Hepatocyte (in vitro differentiated cells): Measurements from ENCODE around the gene MAGOHB. TPM values are rescaled to one million over a fixed set of nuclear protein-coding genes. Genes with fewer than 3 reads are reported as not detected.
A peak's percentile ranks its signal among the peaks of the same experiment; 100 is the strongest.
"Not testable (repeated sequence)": the region's sequence is repeated elsewhere in the genome, so short reads cannot be mapped to it uniquely, and the experiment has no call there.

ENCODE experiments used
- DNase-seq: peaks from one replicate; pipeline ENCODE4 v3.0.0-alpha.2; 2016; ENCODE audit warnings: low spot score
- H2AFZ ChIP-seq: fragments of 200-600 bp; sonication (generic); 2 replicates; pipeline ENCODE4 v1.6.0; 2016; ENCODE audit warnings: antibody characterized with exemption, mild to moderate bottlenecking
- H3K27ac ChIP-seq: fragments of 200-600 bp; sonication (generic); 2 replicates; pipeline ENCODE4 v1.5.1; 2016; ENCODE audit warnings: mild to moderate bottlenecking
- H3K27me3 ChIP-seq: fragments of 200-600 bp; sonication (generic); 2 replicates; pipeline ENCODE4 v1.6.1; 2016
- H3K36me3 ChIP-seq: fragments of 200-600 bp; sonication (generic); replicated peaks from 2 replicates; pipeline ENCODE4 v1.5.1; 2016; ENCODE audit warnings: low read depth; ENCODE audit not compliant: insufficient read depth
- H3K4me1 ChIP-seq: fragments of 200-600 bp; sonication (generic); 2 replicates; pipeline ENCODE4 v1.5.1; 2016; ENCODE audit warnings: mild to moderate bottlenecking, moderate library complexity; ENCODE audit not compliant: insufficient read depth
- H3K4me2 ChIP-seq: fragments of 200-600 bp; sonication (generic); 2 replicates; pipeline ENCODE4 v1.6.0; 2016
- H3K4me3 ChIP-seq: fragments of 200-600 bp; sonication (generic); 2 replicates; pipeline ENCODE4 v1.5.1; 2016; ENCODE audit warnings: mild to moderate bottlenecking
- H3K79me2 ChIP-seq: fragments of 200-600 bp; sonication (generic); 2 replicates; pipeline ENCODE4 v1.6.0; 2017; ENCODE audit warnings: mild to moderate bottlenecking
- H3K9me2 ChIP-seq: fragments of 200-600 bp; sonication (generic); replicated peaks from 2 replicates; pipeline ENCODE4 v1.6.0; 2017; ENCODE audit warnings: mild to moderate bottlenecking; ENCODE audit not compliant: insufficient read depth
- H3K9me3 ChIP-seq: fragments of 200-600 bp; sonication (generic); 2 replicates; pipeline ENCODE4 v1.5.1; 2016; ENCODE audit warnings: low read depth, mild to moderate bottlenecking
- H4K20me1 ChIP-seq: fragments of 200-600 bp; sonication (generic); 2 replicates; pipeline ENCODE4 v1.6.0; 2016; ENCODE audit warnings: mild to moderate bottlenecking; ENCODE audit not compliant: insufficient read depth, poor library complexity, severe bottlenecking
- CTCF ChIP-seq: fragments of 200-600 bp; sonication (generic); IDR thresholded peaks from 2 replicates; pipeline ENCODE4 v1.5.1; 2016; ENCODE audit warnings: antibody characterized with exemption, mild to moderate bottlenecking; ENCODE audit not compliant: poor library complexity
- EZH2 ChIP-seq: fragments of 200-600 bp; sonication (generic); IDR thresholded peaks from 2 replicates; pipeline ENCODE4 v1.6.1; 2016; ENCODE audit warnings: antibody characterized with exemption, mild to moderate bottlenecking, borderline replicate concordance
- EZH2phosphoT487 ChIP-seq: fragments of 200-600 bp; sonication (generic); IDR thresholded peaks from one replicate; pipeline ENCODE4 v1.6.1; 2018; ENCODE audit warnings: antibody characterized with exemption, mild to moderate bottlenecking, low read depth, moderate library complexity; ENCODE audit not compliant: unreplicated experiment, severe bottlenecking
- WGBS: methylation state at CpG from one replicate; pipeline ENCODE4 v1.1.6; 2016; ENCODE audit warnings: low lambda C conversion rate; ENCODE audit errors: missing lambda C conversion rate; 5-methylcytosine and 5-hydroxymethylcytosine counted together
- polyA plus RNA-seq: library from polyadenylated mRNA; unstranded; fragments of >200 nt; fragmentation: Nextera tagmentation; extraction: Ambion mirVana; gene quantifications from 2 replicates; pipeline ENCODE4 v1.2.1, GENCODE V29; 2016
- total RNA-seq: library from RNA; depleted of rRNA; stranded (reverse); fragments of >200 nt; gene quantifications from 2 replicates; pipeline ENCODE4 v1.2.3, GENCODE V29; 2014

Gene MAGOHB
- total RNA-seq, result 21.4 and 23.9 TPM in 2 replicates
- polyA plus RNA-seq, result 39.4 and 40.2 TPM in 2 replicates

DNA sequence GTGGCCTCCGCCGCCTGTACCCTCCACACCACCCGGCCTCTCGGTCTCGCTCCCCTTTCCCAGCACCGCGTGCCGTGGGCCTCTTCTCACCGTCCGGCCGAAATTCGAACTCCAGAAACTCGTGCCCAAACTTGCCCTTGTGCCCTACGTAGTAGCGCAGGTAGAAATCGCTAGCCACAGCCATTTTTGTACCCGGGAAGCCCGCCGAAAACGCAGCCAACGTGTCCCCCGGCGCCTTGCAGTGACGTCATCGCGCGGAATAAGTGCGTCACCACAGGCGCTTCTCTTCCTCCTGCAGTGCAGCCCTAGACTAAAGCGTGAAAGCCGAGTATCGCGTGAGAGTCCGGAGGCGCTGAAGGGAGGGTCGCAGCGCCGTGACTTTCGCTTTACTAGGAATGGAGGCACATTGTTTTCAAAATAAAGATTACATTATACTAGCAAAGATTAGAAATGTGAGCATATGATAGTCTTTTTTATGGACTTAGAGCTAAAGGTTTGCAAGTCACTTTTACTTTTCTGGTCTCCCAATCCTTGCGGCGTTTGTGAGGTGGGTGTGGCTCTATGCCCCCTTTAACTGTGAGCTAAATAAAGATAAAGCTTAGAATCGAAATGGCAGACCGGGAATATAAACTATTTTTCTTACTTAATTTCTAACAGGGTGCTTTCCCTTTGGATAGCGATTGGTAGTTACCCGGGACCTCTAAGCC, at the start of gene MAGOHB:
MAGOHB (minus strand) TSS at position 261 of the 707 bp plus-strand sequence; CDS start at position 184, 77 bp downstream.
- H3K9me2 ChIP-seq, result no peaks in the 10 kb centered on the region
- peak; percentile 97 for DNase-seq
- peak within 1 kb of the TSS; percentile 89 for H3K27ac ChIP-seq
- peak within 1 kb of the TSS; percentile 55 for H3K4me3 ChIP-seq
- TF ChIP-seq CTCF (no peak), EZH2 (no peak), EZH2phosphoT487 (no peak)
- H4K20me1 ChIP-seq, result no peaks in the 10 kb centered on the region
- H2AFZ ChIP-seq, result peak within 1 kb of the TSS; percentile 70
- no peaks in the 10 kb centered on the region for H3K4me1 ChIP-seq
- H3K9me3 ChIP-seq, result no peaks in the 10 kb centered on the region
- under 1% methylated on average over 45 of the region's 45 CpGs for WGBS
- no peaks in the 10 kb centered on the region for H3K36me3 ChIP-seq
- peaks cover 21% of the 10 kb centered on the region for H3K79me2 ChIP-seq
- H3K27me3 ChIP-seq, result no peaks in the 10 kb centered on the region
- peak within 1 kb of the TSS; percentile 81 for H3K4me2 ChIP-seq

- no peaks in the 10 kb centered on the region for H3K79me2 ChIP-seq
- no peaks in the 10 kb centered on the region for H3K9me3 ChIP-seq
- no peak overlapping the region for H3K27ac ChIP-seq
- no peaks in the 10 kb centered on the region for H3K9me2 ChIP-seq
- no peak for TF ChIP-seq EZH2
- TF ChIP-seq CTCF, result no peak
- no peak for TF ChIP-seq EZH2phosphoT487
- no peaks in the 10 kb centered on the region for H3K27me3 ChIP-seq
- H3K4me1 ChIP-seq, result no peaks in the 10 kb centered on the region
- no peak overlapping the region for H3K4me2 ChIP-seq
- H4K20me1 ChIP-seq, result no peaks in the 10 kb centered on the region
- H3K36me3 ChIP-seq, result no peaks in the 10 kb centered on the region
- no peak overlapping the region for H3K4me3 ChIP-seq
- DNase-seq, result no peak
- H2AFZ ChIP-seq, result no peak overlapping the region
- WGBS, result 65% methylated on average over 3 of the region's 3 CpGs
Observed at GRCh38 chr12:10661338-10661737, 47.9 kb upstream of the MAGOHB start.

- no peaks in the 10 kb centered on the region for H3K36me3 ChIP-seq
- no peaks in the 10 kb centered on the region for H3K9me2 ChIP-seq
- no peak overlapping the region for H3K4me2 ChIP-seq
- no peaks in the 10 kb centered on the region for H4K20me1 ChIP-seq
- TF ChIP-seq EZH2phosphoT487 (no peak), CTCF (no peak), EZH2 (no peak)
- no peaks in the 10 kb centered on the region for H3K27me3 ChIP-seq
- no peaks in the 10 kb centered on the region for H3K9me3 ChIP-seq
- DNase-seq, result no peak
- H3K27ac ChIP-seq, result no peak overlapping the region
- H3K4me1 ChIP-seq, result no peaks in the 10 kb centered on the region
- no peaks in the 10 kb centered on the region for H3K79me2 ChIP-seq
- no peak overlapping the region for H2AFZ ChIP-seq
- H3K4me3 ChIP-seq, result no peak overlapping the region
Observed at GRCh38 chr12:10654003-10654402, 40.6 kb upstream of the MAGOHB start.

GRCh38 chr12:10652192-10652591, 38.8 kb upstream of the MAGOHB start:
- Histone ChIP-seq H3K27ac (no peak overlapping the region), H3K4me3 (no peak overlapping the region), H3K27me3 (no peaks in the 10 kb centered on the region), H3K79me2 (no peaks in the 10 kb centered on the region), H3K36me3 (no peaks in the 10 kb centered on the region), H3K4me2 (no peak overlapping the region), H3K9me3 (no peaks in the 10 kb centered on the region), H3K4me1 (no peaks in the 10 kb centered on the region), H4K20me1 (no peaks in the 10 kb centered on the region), H2AFZ (no peak overlapping the region), H3K9me2 (no peaks in the 10 kb centered on the region)
- WGBS, result 84% methylated on average over 3 of the region's 3 CpGs
- no peak for TF ChIP-seq EZH2phosphoT487
- no peak for TF ChIP-seq CTCF
- no peak for TF ChIP-seq EZH2
- DNase-seq, result no peak

DNA sequence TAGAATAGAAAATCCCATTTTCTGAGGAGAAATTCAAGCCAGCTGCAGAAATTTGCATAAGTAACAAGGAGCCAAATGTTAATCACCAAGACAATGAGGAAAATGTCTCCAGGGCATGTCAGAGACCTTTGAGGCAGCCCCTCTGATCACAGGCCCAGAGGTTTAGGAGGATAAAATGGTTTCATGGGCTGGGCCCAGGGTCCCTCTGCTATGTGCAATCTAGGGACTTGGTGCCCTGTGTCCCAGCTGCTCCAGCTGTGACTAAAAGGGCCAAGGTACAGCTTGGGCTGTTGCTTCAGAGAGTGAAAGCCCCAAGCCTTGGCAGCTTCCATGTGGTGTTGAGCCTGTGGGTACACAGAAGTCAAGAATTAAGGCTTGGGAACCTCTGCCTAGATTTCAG, 33.2 kb upstream of the MAGOHB start:
- not testable (repeated sequence) for H3K79me2 ChIP-seq, H3K9me2 ChIP-seq, H2AFZ ChIP-seq, H3K9me3 ChIP-seq, H3K27me3 ChIP-seq, H4K20me1 ChIP-seq, DNase-seq, H3K27ac ChIP-seq, H3K4me2 ChIP-seq, H3K4me3 ChIP-seq, H3K4me1 ChIP-seq, H3K36me3 ChIP-seq
